ENCODE results near the gene MYT1.

Gene MYT1

DNA sequence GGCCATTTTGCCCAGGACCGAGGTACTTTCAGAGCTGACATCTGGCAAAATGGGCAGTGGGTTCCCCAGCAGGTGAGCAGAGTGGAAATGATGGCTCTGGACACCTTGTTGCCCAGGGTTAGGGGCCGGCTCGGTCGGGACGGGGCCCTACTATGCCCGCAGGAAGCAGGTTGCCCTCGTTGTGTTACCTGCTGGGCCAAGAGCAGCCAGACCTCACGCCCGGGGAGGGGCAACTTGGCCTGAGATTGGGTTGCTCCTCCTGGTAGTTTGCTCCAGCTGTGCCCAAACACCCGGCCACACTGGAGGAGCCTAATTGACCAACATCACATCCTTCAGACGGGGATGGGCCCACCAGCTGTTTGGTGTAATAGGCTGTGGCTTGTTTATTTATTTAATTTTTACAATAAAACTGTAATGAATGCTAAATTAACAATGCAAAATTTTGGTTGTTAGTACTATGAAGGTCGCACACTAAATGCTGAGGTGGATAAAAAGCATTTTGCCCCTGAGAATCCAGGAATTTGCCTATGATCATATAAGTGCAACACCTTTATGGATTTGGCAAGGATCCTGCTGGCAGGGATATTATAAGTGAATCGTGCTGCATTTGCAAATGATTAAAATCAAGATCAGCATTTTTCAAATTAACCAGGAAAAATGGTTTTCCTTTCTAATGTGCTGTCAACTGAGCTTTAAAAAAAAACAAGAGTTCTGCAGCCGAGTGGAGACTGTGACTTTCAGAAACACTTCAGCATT lies 64.7 kb downstream of the MYT1 start:
- no peak overlapping the region for H3K4ac ChIP-seq (ENCODE audit: low read length)
- peaks cover 0 to 33% (median 0%) of the 10 kb centered on the region in 3 experiments for H3K27me3 ChIP-seq (ENCODE audit: control insufficient read depth in 3 of 3, insufficient read depth in 3 of 3, low read depth in 1 of 3, low read length in 3 of 3)
- no peak overlapping the region for H4K91ac ChIP-seq (ENCODE audit: low read depth, low read length, poor library complexity)

DNA sequence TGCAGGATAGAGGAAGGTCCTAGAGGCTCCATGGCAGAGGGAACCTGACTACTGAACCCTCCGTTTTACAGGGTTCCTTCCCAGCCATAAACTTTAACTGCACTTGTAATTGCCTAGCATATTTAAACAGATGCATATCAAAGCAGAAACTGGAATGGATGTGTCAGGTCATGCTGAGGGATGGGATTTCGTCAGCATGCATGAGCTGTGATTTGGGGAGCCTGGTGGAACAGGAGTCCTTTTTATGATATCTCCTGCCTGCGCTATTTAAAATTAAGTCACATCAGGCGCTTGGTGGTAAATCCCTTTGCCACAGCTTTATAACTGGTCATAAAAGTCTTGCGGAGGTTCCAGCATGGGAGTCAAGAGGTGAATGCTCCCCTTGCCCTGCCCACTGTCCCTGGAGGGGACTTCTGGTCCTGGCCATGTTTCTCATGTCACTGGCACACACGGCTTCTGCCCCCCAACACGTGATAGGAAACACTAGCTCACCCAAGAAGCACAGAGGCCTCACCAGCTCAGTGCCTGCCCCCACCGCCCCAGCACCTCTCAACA lies 65.3 kb downstream of the MYT1 start:
- H2BK12ac ChIP-seq (ENCODE audit: low read length): peak overlapping the region; percentile 68
- no CpG with 5 or more reads among the region's 8 CpGs for WGBS, 2 donors (ENCODE audit: extremely low coverage in 2 of 2, insufficient read length in 2 of 2, insufficient replicate concordance in 1 of 2)

More for the DNA sequence above, 64.7 kb downstream of the MYT1 start:
- Histone ChIP-seq H3K23ac (ENCODE audit: low read depth, low read length, poor library complexity) (no peak overlapping the region), H3K9me3 (replicated peaks in 1 of 2; ENCODE audit: control insufficient read depth in 2 of 2, insufficient read depth in 1 of 2, low read depth in 1 of 2, low read length in 2 of 2) (peaks cover 0 to 3% of the 10 kb centered on the region in 2 donors), H3K27ac (replicated peaks; ENCODE audit: low read length) (no peak overlapping the region), H2AFZ (ENCODE audit: low read length) (no peak overlapping the region), H3K79me1 (ENCODE audit: low read depth, low read length) (no peaks in the 10 kb centered on the region), H2BK120ac (ENCODE audit: low read depth, low read length) (no peak overlapping the region), H3K4me3 (ENCODE audit: low read length in 2 of 2) (no peak overlapping the region), H2BK12ac (ENCODE audit: low read length) (no peak overlapping the region), H2BK15ac (ENCODE audit: low read length) (no peak overlapping the region), H3K9ac (ENCODE audit: low read depth, low read length, poor library complexity) (no peak overlapping the region), H3K4me2 (ENCODE audit: insufficient read depth, low read length, poor library complexity, severe bottlenecking) (no peak overlapping the region), H3K18ac (ENCODE audit: low read length) (no peak overlapping the region), H2AK5ac (ENCODE audit: low read depth, low read length) (no peak overlapping the region), H3K36me3 (replicated peaks in 1 of 2; ENCODE audit: control insufficient read depth in 2 of 2, insufficient read depth in 2 of 2, low read length in 2 of 2) (no peaks in the 10 kb centered on the region), H2BK5ac (ENCODE audit: low read length) (no peak overlapping the region), H4K8ac (ENCODE audit: low read depth, low read length) (no peak overlapping the region), H3K14ac (ENCODE audit: low read length) (no peak overlapping the region), H3K4me1 (ENCODE audit: control insufficient read depth in 2 of 2, insufficient read depth in 1 of 2, low read depth in 1 of 2, low read length in 2 of 2) (peaks cover 5 to 6% of the 10 kb centered on the region in 2 donors)
- WGBS, 2 donors (ENCODE audit: extremely low coverage in 2 of 2, insufficient read length in 2 of 2, insufficient replicate concordance in 1 of 2): no CpG with 5 or more reads among the region's 14 CpGs
- no peak for DNase-seq (ENCODE audit: low spot score)

DNA sequence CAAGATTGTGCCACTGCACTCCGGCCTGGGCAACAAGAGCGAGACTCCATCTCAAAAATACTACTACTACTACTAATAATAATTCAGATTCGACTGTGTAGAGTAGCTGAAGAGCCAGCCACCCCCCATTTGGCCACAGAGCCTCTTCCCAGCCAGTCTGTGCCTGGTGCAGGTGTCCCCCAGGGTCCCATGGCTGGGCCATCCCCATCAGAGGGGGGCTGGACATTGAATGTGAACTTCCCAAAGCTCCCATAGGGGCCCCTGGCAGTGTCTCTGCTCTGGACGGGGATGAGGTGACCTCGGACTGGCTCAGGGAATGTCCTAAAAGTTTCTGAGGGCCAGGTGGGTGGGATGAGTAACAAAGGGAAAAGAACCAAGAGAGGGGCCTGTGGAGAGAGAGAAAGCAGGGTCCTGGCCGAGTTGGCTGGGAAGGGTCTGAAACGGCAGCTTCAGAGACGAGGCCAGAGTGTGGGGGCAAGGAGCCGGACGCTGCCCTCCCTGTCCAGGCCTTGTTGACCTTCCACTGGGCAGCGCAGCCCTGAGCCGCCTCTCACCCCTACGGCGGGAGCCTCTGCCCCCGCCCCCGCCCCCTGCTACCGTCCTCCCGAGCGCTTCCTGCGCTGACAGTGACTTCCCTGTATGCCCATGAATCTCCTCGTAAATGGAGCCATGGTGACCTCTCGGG lies 66.4 kb downstream of the MYT1 start:
- no peak overlapping the region for H2BK5ac ChIP-seq (ENCODE audit: low read length)

More for the DNA sequence above, 65.3 kb downstream of the MYT1 start:
- Histone ChIP-seq H3K23ac (ENCODE audit: low read depth, low read length, poor library complexity) (peak overlapping the region; percentile 46), H2BK15ac (ENCODE audit: low read length) (no peak overlapping the region), H3K4me2 (ENCODE audit: insufficient read depth, low read length, poor library complexity, severe bottlenecking) (no peak overlapping the region), H2BK5ac (ENCODE audit: low read length) (no peak overlapping the region), H2BK120ac (ENCODE audit: low read depth, low read length) (no peak overlapping the region), H3K4me3 (ENCODE audit: low read length in 2 of 2) (no peak overlapping the region), H3K27me3 (ENCODE audit: control insufficient read depth in 3 of 3, insufficient read depth in 3 of 3, low read depth in 1 of 3, low read length in 3 of 3) (peaks cover 0 to 33% (median 0%) of the 10 kb centered on the region in 3 experiments), H3K79me1 (ENCODE audit: low read depth, low read length) (no peaks in the 10 kb centered on the region), H3K9me3 (replicated peaks in 1 of 2; ENCODE audit: control insufficient read depth in 2 of 2, insufficient read depth in 1 of 2, low read depth in 1 of 2, low read length in 2 of 2) (peaks cover 0 to 6% of the 10 kb centered on the region in 2 donors), H3K14ac (ENCODE audit: low read length) (no peak overlapping the region), H4K8ac (ENCODE audit: low read depth, low read length) (no peak overlapping the region), H2AK5ac (ENCODE audit: low read depth, low read length) (no peak overlapping the region), H3K18ac (ENCODE audit: low read length) (no peak overlapping the region), H3K36me3 (replicated peaks in 1 of 2; ENCODE audit: control insufficient read depth in 2 of 2, insufficient read depth in 2 of 2, low read length in 2 of 2) (no peaks in the 10 kb centered on the region), H4K91ac (ENCODE audit: low read depth, low read length, poor library complexity) (no peak overlapping the region), H3K27ac (replicated peaks; ENCODE audit: low read length) (no peak overlapping the region), H3K9ac (ENCODE audit: low read depth, low read length, poor library complexity) (no peak overlapping the region), H2AFZ (ENCODE audit: low read length) (no peak overlapping the region), H3K4ac (ENCODE audit: low read length) (no peak overlapping the region), H3K4me1 (ENCODE audit: control insufficient read depth in 2 of 2, insufficient read depth in 1 of 2, low read depth in 1 of 2, low read length in 2 of 2) (peaks cover 4 to 5% of the 10 kb centered on the region in 2 donors)
- DNase-seq (ENCODE audit: low spot score): no peak

More for the DNA sequence above, 66.4 kb downstream of the MYT1 start:
- Histone ChIP-seq H3K4me2 (ENCODE audit: insufficient read depth, low read length, poor library complexity, severe bottlenecking) (no peak overlapping the region), H3K79me1 (ENCODE audit: low read depth, low read length) (no peaks in the 10 kb centered on the region), H3K14ac (ENCODE audit: low read length) (no peak overlapping the region), H4K91ac (ENCODE audit: low read depth, low read length, poor library complexity) (no peak overlapping the region), H3K4me3 (ENCODE audit: low read length in 2 of 2) (no peak overlapping the region), H2BK12ac (ENCODE audit: low read length) (no peak overlapping the region), H3K4me1 (ENCODE audit: control insufficient read depth in 2 of 2, insufficient read depth in 1 of 2, low read depth in 1 of 2, low read length in 2 of 2) (peaks cover 4 to 5% of the 10 kb centered on the region in 2 donors), H4K8ac (ENCODE audit: low read depth, low read length) (no peak overlapping the region), H3K27me3 (ENCODE audit: control insufficient read depth in 3 of 3, insufficient read depth in 3 of 3, low read depth in 1 of 3, low read length in 3 of 3) (peaks cover 0 to 33% (median 0%) of the 10 kb centered on the region in 3 experiments), H3K18ac (ENCODE audit: low read length) (no peak overlapping the region), H2AFZ (ENCODE audit: low read length) (no peak overlapping the region), H2BK15ac (ENCODE audit: low read length) (no peak overlapping the region), H3K9ac (ENCODE audit: low read depth, low read length, poor library complexity) (no peak overlapping the region), H3K36me3 (replicated peaks in 1 of 2; ENCODE audit: control insufficient read depth in 2 of 2, insufficient read depth in 2 of 2, low read length in 2 of 2) (no peaks in the 10 kb centered on the region), H2AK5ac (ENCODE audit: low read depth, low read length) (no peak overlapping the region), H2BK120ac (ENCODE audit: low read depth, low read length) (no peak overlapping the region), H3K9me3 (replicated peaks in 1 of 2; ENCODE audit: control insufficient read depth in 2 of 2, insufficient read depth in 1 of 2, low read depth in 1 of 2, low read length in 2 of 2) (peaks cover 0 to 6% of the 10 kb centered on the region in 2 donors), H3K23ac (ENCODE audit: low read depth, low read length, poor library complexity) (no peak overlapping the region), H3K27ac (replicated peaks; ENCODE audit: low read length) (no peak overlapping the region), H3K4ac (ENCODE audit: low read length) (no peak overlapping the region)
- no CpG with 5 or more reads among the region's 22 CpGs for WGBS, 2 donors (ENCODE audit: extremely low coverage in 2 of 2, insufficient read length in 2 of 2, insufficient replicate concordance in 1 of 2)
- no peak for DNase-seq (ENCODE audit: low spot score)
